Astrocyte (in vitro differentiated cells and primary cell): ENCODE data around the gene MET. TPM values are rescaled to one million over a fixed set of nuclear protein-coding genes. Genes with fewer than 3 reads are reported as not detected.

Experiments used
- DNase-seq: peaks from one replicate; pipeline ENCODE4 v3.0.0-alpha.2; 2010; ENCODE audit warnings: low read depth
- FAIRE-seq: peaks from 2 replicates; lab custom pipeline; 2011; peaks lifted over from hg19 to GRCh38; lab: Jason Lieb, UNC
- H2AFZ ChIP-seq: 2 replicates; pipeline ENCODE4 v1.6.0; 2012; ENCODE audit warnings: low read depth, low read length, inconsistent platforms
- H3K27ac ChIP-seq: 2 replicates; pipeline ENCODE4 v1.5.1; 2011; ENCODE audit warnings: low read depth, low read length, inconsistent platforms
- H3K27me3 ChIP-seq: 2 replicates; pipeline ENCODE4 v1.6.0; 2011; ENCODE audit warnings: low read length, inconsistent platforms; ENCODE audit not compliant: insufficient read depth
- H3K36me3 ChIP-seq: 2 replicates; pipeline ENCODE4 v1.5.1; 2011; ENCODE audit warnings: low read length, inconsistent platforms; ENCODE audit not compliant: insufficient read depth
- H3K4me1 ChIP-seq: 2 replicates; pipeline ENCODE4 v1.5.1; 2011; ENCODE audit warnings: low read length, inconsistent platforms; ENCODE audit not compliant: insufficient read depth
- H3K4me2 ChIP-seq: 2 replicates; pipeline ENCODE4 v1.6.0; 2012; ENCODE audit warnings: low read length, inconsistent platforms
- H3K4me3 ChIP-seq: 2 replicates; pipeline ENCODE4 v1.5.1; 2011; ENCODE audit warnings: low read depth, mild to moderate bottlenecking, low read length, inconsistent platforms; ENCODE audit not compliant: insufficient read depth
- H3K79me2 ChIP-seq: 2 replicates; pipeline ENCODE4 v1.6.0; 2012; ENCODE audit warnings: mild to moderate bottlenecking, low read length, inconsistent platforms; ENCODE audit not compliant: insufficient read depth
- H3K9ac ChIP-seq: 2 replicates; pipeline ENCODE4 v1.6.0; 2012; ENCODE audit warnings: mild to moderate bottlenecking, low read length, inconsistent platforms
- H3K9me3 ChIP-seq: 2 replicates; pipeline ENCODE4 v1.5.1; 2012; ENCODE audit warnings: low read depth, mild to moderate bottlenecking, low read length, inconsistent platforms; ENCODE audit not compliant: insufficient read depth
- H4K20me1 ChIP-seq: 2 replicates; pipeline ENCODE4 v1.6.0; 2012; ENCODE audit warnings: low read length, inconsistent platforms; ENCODE audit not compliant: insufficient read depth
- H3K27ac Mint-ChIP-seq: one replicate; pipeline ENCODE4 v1.8.0; 2021; ENCODE audit warnings: mild to moderate bottlenecking, mixed read lengths; ENCODE audit not compliant: unreplicated experiment
- H3K27me3 Mint-ChIP-seq: one replicate; pipeline ENCODE4 v1.8.0; 2021; ENCODE audit warnings: low read depth, mixed read lengths; ENCODE audit not compliant: unreplicated experiment
- H3K36me3 Mint-ChIP-seq: one replicate; pipeline ENCODE4 v1.8.0; 2021; ENCODE audit warnings: low read depth, mixed read lengths; ENCODE audit not compliant: unreplicated experiment
- H3K4me1 Mint-ChIP-seq: one replicate; pipeline ENCODE4 v1.8.0; 2021; ENCODE audit warnings: low read depth, mixed read lengths; ENCODE audit not compliant: unreplicated experiment
- H3K4me3 Mint-ChIP-seq: one replicate; pipeline ENCODE4 v1.8.0; 2021; ENCODE audit warnings: mild to moderate bottlenecking, moderate library complexity, mixed read lengths; ENCODE audit not compliant: unreplicated experiment
- H3K9me3 Mint-ChIP-seq: one replicate; pipeline ENCODE4 v1.8.0; 2021; ENCODE audit warnings: mild to moderate bottlenecking, mixed read lengths; ENCODE audit not compliant: unreplicated experiment
- CTCF ChIP-seq: IDR thresholded peaks from 2 replicates; pipeline ENCODE4 v1.5.1; 2011; ENCODE audit warnings: low read depth, mild to moderate bottlenecking, inconsistent platforms, low read length, moderate library complexity; ENCODE audit not compliant: insufficient read depth
- EZH2 ChIP-seq: IDR thresholded peaks from 2 replicates; pipeline ENCODE4 v1.6.1; 2012; ENCODE audit warnings: mild to moderate bottlenecking, low read length, inconsistent platforms; ENCODE audit not compliant: insufficient read depth
- total RNA-seq: library from RNA; stranded (reverse); gene quantifications from 2 replicates; pipeline ENCODE4 v1.2.1, GENCODE V29; 2021

Gene MET
- total RNA-seq, 1 donor from 2014 or later, result 8.2 TPM

- H3K27ac Mint-ChIP-seq, result peak overlapping the region; percentile 44
- no peak for TF ChIP-seq EZH2
- no peak for TF ChIP-seq CTCF
- no peaks in the 10 kb centered on the region for H3K36me3 Mint-ChIP-seq
- DNase-seq (no peak), FAIRE-seq (no peak)
- Histone ChIP-seq H3K9ac (no peak overlapping the region), H3K9me3 (no peaks in the 10 kb centered on the region), H3K4me2 (peak overlapping the region; percentile 65), H3K27ac (peak overlapping the region; percentile 7), H3K36me3 (peaks cover 14% of the 10 kb centered on the region), H4K20me1 (no peaks in the 10 kb centered on the region), H2AFZ (no peak overlapping the region), H3K79me2 (no peaks in the 10 kb centered on the region), H3K4me1 (peaks cover 43% of the 10 kb centered on the region), H3K4me3 (no peak overlapping the region), H3K27me3 (no peaks in the 10 kb centered on the region)
- H3K9me3 Mint-ChIP-seq, result no peaks in the 10 kb centered on the region
- no peaks in the 10 kb centered on the region for H3K27me3 Mint-ChIP-seq
- H3K4me3 Mint-ChIP-seq, result no peak overlapping the region
- H3K4me1 Mint-ChIP-seq, result peaks cover 13% of the 10 kb centered on the region
Measured at GRCh38 chr7:116772926-116773749, 101.1 kb downstream of the MET start.

DNA sequence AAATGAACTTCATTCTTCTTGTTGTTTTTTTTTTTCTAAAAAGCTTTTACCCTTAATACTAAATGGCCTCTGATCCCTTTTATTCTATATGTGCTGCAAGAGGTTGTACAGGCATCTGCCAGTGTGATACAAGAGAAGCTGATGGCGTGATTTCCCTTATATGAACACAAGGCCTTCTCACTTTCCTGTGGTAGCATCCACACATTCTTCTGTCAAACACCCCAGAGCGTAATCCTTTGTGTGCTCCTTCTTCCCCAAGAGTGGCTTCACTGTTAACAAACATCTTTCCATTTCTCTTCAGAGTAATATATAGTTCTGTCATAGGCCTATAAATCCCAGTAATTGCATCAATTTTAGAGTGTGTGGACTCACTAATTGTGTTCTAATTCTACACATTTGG lies 104.0 kb downstream of the MET start:
- Histone ChIP-seq H3K9ac (peak overlapping the region; percentile 15), H3K9me3 (no peaks in the 10 kb centered on the region), H3K4me3 (no peak overlapping the region), H3K4me1 (peaks cover 55% of the 10 kb centered on the region), H3K4me2 (peak overlapping the region; percentile 31), H4K20me1 (no peaks in the 10 kb centered on the region), H3K27me3 (no peaks in the 10 kb centered on the region), H3K27ac (peak overlapping the region; percentile 83), H3K36me3 (peaks cover 7% of the 10 kb centered on the region), H2AFZ (no peak overlapping the region), H3K79me2 (no peaks in the 10 kb centered on the region)
- no peaks in the 10 kb centered on the region for H3K36me3 Mint-ChIP-seq
- DNase-seq (no peak), FAIRE-seq (no peak)
- no peaks in the 10 kb centered on the region for H3K9me3 Mint-ChIP-seq
- H3K4me3 Mint-ChIP-seq, result no peak overlapping the region
- no peak for TF ChIP-seq EZH2
- TF ChIP-seq CTCF, result no peak
- no peaks in the 10 kb centered on the region for H3K27me3 Mint-ChIP-seq
- peaks cover 23% of the 10 kb centered on the region for H3K4me1 Mint-ChIP-seq
- no peak overlapping the region for H3K27ac Mint-ChIP-seq

- H3K27ac Mint-ChIP-seq, result peak overlapping the region; percentile 4
- H3K9ac ChIP-seq, result peak overlapping the region; percentile 34
- H3K9me3 Mint-ChIP-seq, result no peaks in the 10 kb centered on the region
- H3K4me1 ChIP-seq, result peaks cover 51% of the 10 kb centered on the region
- peaks cover 24% of the 10 kb centered on the region for H3K4me1 Mint-ChIP-seq
- no peak overlapping the region for H2AFZ ChIP-seq
- DNase-seq (peak; percentile 94), FAIRE-seq (no peak)
- H4K20me1 ChIP-seq, result no peaks in the 10 kb centered on the region
- H3K36me3 Mint-ChIP-seq, result no peaks in the 10 kb centered on the region
- no peaks in the 10 kb centered on the region for H3K9me3 ChIP-seq
- no peak overlapping the region for H3K4me3 ChIP-seq
- peak overlapping the region; percentile 39 for H3K4me2 ChIP-seq
- H3K4me3 Mint-ChIP-seq, result no peak overlapping the region
- H3K27me3 ChIP-seq, result no peaks in the 10 kb centered on the region
- peaks cover 6% of the 10 kb centered on the region for H3K36me3 ChIP-seq
- H3K79me2 ChIP-seq, result no peaks in the 10 kb centered on the region
- no peaks in the 10 kb centered on the region for H3K27me3 Mint-ChIP-seq
- peak overlapping the region; percentile 83 for H3K27ac ChIP-seq
- TF ChIP-seq EZH2 (no peak), CTCF (no peak)
Measured at GRCh38 chr7:116776610-116777289, 104.8 kb downstream of the MET start.
